Left forelimb (tissue), 1 donor: ENCODE measurements around the gene KCND3.
"Not testable (repeated sequence)": the region's sequence is repeated elsewhere in the genome, so short reads cannot be mapped to it uniquely, and the experiment has no call there.

Experiments used
- DNase-seq: peaks from one replicate; pipeline ENCODE4 v3.0.0-alpha.2; 2018; ENCODE audit warnings: low spot score

The KCND3 gene

GRCh38 chr1:111811891-111812290 lies 177.6 kb downstream of the KCND3 start:
- DNase-seq, result no peak

GRCh38 chr1:111805251-111805650 lies 184.2 kb downstream of the KCND3 start:
- DNase-seq, result no peak

GRCh38 chr1:111804776-111805175 lies 184.7 kb downstream of the KCND3 start:
- DNase-seq, result no peak

GRCh38 chr1:111803951-111804350 lies 185.5 kb downstream of the KCND3 start:
- no peak for DNase-seq

- DNase-seq, result no peak
Measured at GRCh38 chr1:111802984-111803383, 186.5 kb downstream of the KCND3 start.

GRCh38 chr1:111802110-111802509 lies 187.4 kb downstream of the KCND3 start:
- DNase-seq, result no peak

- DNase-seq, result no peak
Measured at GRCh38 chr1:111801071-111801850, 188.2 kb downstream of the KCND3 start.

- not testable (repeated sequence) for DNase-seq
Measured at GRCh38 chr1:111799722-111800121, 189.7 kb downstream of the KCND3 start.

- no peak for DNase-seq
Measured at GRCh38 chr1:111798580-111798979, 190.9 kb downstream of the KCND3 start.

- DNase-seq, result no peak
Measured at GRCh38 chr1:111795401-111795800, 194.1 kb downstream of the KCND3 start.

GRCh38 chr1:111793923-111794322 lies 195.5 kb downstream of the KCND3 start:
- DNase-seq, result no peak

GRCh38 chr1:111792249-111792648 lies 197.2 kb downstream of the KCND3 start:
- DNase-seq, result peak; percentile 9

- DNase-seq, result peak; percentile 4
Measured at GRCh38 chr1:111791776-111792175, 197.7 kb downstream of the KCND3 start.

GRCh38 chr1:111789666-111790316 lies 199.7 kb downstream of the KCND3 start:
- no peak for DNase-seq

- no peak for DNase-seq
Measured at GRCh38 chr1:111789142-111789541, 200.3 kb downstream of the KCND3 start.

- DNase-seq, result no peak
Measured at GRCh38 chr1:111786669-111787207, 202.7 kb downstream of the KCND3 start.

GRCh38 chr1:111784273-111784901 lies 205.1 kb downstream of the KCND3 start:
- DNase-seq, result no peak

GRCh38 chr1:111779546-111779945 lies 209.9 kb downstream of the KCND3 start:
- DNase-seq, result no peak

GRCh38 chr1:111778541-111779051 lies 210.9 kb downstream of the KCND3 start:
- no peak for DNase-seq

GRCh38 chr1:111778066-111778465 lies 211.4 kb downstream of the KCND3 start:
- no peak for DNase-seq

GRCh38 chr1:111777301-111777700 lies 212.2 kb downstream of the KCND3 start:
- DNase-seq, result no peak

- no peak for DNase-seq
Measured at GRCh38 chr1:111776861-111777260, 212.6 kb downstream of the KCND3 start.

- no peak for DNase-seq
Measured at GRCh38 chr1:111776391-111776790, 213.1 kb downstream of the KCND3 start.
